Gastroesophageal sphincter (tissue), 2 donors: Measurements from ENCODE around the gene NCAPD2.

Source experiments
- POLR2A ChIP-seq, 2 donors: fragments of 450-650 bp; IDR thresholded peaks; one replicate each; pipeline ENCODE4 v1.6.1; 2017; ENCODE audit warnings: antibody characterized with exemption in 2 of 2, mild to moderate bottlenecking in 2 of 2, moderate library complexity in 1 of 2
- POLR2AphosphoS5 ChIP-seq: sonication (generic); formaldehyde crosslinking; IDR thresholded peaks from one replicate; pipeline ENCODE4 v1.6.1; 2017; ENCODE audit warnings: antibody characterized with exemption

DNA sequence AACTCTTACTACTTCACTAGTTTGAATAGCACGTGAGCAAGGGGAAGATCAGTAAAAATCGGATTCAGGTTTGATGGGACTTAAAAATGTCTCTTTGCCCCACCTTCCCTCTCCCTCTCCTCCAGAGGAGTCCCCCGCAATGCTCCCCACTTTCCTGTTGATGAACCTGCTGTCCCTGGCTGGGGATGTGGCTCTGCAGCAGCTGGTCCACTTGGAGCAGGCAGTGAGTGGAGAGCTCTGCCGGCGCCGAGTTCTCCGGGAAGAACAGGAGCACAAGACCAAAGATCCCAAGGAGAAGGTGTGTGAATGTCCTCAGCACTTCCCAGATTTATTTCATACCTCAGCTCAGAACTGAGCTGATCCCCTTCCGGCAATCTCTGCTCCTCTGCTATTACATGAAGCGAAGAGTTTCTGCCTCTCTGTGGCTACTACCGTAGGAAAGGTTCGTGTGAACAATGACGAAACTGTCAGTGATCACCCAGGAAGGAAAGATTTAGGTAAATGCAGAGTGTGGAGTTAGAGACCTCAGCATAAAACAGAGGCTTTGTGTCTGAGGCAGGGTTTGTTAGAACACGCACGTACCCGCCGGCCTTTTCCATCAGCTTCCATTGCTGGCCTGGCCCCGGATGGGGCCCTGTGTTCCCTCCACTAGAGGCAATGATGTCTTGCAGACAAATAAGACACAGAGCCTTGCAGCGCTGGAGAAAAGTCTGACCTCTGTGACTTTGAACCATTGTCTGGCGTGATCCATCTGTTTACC lies 33.0 kb downstream of the NCAPD2 start:
- TF ChIP-seq POLR2A (IDR thresholded peaks at IDR 0.05) (no peak), POLR2AphosphoS5 (no peak)
